ENCODE data around the gene RRP36.

DNA sequence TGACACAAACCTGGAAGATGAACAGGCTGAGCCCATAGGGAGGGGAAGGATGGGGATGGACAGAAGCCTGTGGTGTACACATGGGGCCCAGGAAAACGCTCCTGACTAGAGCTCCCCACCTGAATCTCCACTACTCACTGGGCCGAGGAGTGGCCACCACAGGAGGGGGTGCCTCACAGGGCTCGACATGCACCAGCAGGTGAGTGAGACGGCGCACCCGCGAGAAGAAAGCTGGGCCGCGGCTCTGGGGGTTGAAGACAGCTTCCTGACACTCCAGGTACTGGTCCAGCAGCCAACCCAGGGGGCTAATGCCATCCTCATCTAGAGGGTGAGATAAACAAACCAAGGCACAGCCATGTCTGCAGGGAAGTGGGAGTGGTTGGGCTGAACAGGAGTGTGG is 21.9 kb downstream of the RRP36 start:
- TF ChIP-seq CTCF (IDR thresholded peaks at IDR 0.05) (no peak), POLR2A (IDR thresholded peaks at IDR 0.05) (no peak)
